NCI-H187 treated with DMSO at 0.1 percent for 48 hours (cell line): ENCODE measurements around the gene TSHZ2.

ENCODE experiments used
- DNase-seq: peaks from one replicate; lab custom pipeline; 2025; lab: John Stamatoyannopoulos, UW

TSHZ2 gene, protein sequence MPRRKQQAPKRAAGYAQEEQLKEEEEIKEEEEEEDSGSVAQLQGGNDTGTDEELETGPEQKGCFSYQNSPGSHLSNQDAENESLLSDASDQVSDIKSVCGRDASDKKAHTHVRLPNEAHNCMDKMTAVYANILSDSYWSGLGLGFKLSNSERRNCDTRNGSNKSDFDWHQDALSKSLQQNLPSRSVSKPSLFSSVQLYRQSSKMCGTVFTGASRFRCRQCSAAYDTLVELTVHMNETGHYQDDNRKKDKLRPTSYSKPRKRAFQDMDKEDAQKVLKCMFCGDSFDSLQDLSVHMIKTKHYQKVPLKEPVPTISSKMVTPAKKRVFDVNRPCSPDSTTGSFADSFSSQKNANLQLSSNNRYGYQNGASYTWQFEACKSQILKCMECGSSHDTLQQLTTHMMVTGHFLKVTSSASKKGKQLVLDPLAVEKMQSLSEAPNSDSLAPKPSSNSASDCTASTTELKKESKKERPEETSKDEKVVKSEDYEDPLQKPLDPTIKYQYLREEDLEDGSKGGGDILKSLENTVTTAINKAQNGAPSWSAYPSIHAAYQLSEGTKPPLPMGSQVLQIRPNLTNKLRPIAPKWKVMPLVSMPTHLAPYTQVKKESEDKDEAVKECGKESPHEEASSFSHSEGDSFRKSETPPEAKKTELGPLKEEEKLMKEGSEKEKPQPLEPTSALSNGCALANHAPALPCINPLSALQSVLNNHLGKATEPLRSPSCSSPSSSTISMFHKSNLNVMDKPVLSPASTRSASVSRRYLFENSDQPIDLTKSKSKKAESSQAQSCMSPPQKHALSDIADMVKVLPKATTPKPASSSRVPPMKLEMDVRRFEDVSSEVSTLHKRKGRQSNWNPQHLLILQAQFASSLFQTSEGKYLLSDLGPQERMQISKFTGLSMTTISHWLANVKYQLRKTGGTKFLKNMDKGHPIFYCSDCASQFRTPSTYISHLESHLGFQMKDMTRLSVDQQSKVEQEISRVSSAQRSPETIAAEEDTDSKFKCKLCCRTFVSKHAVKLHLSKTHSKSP (N-terminal part only)

DNA sequence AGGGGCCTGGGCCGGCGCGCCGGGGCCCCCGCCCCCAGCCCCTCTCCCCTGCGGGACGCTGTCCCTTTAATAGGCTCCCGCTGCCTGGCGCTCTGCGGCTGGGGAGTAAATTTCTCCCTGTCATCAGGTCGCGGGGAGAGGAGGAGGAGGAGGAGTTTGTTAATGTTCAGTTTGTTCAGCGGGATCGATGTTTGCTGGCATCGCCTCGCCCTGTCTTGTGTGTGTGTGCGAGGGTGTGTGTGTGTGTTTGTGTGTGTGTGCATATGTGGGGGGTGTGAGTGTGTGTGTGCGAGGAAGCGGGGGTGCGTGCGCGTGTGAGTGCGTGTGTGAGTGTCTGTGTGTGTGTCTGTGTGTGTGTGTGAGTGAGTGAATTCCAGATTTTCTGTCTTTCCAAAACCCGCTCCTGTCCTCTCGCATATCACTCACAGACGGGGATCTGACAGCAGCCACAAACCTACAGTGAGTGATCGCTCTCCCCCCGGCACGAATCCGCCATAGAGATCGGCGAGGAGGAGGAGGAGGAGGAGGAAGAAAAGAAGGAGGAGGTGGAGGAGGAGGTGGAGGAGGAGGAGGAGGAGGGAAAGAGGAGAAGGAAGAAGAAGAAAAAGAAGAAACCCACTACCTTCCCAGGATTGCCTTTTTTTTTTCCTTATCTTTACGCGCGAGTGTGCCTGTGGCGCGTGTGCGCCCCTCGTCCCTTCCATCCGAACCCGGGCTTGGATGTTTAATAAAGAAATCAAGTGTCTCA lies at the start of gene TSHZ2:
Gene TSHZ2 (plus strand): TSS at position 169 of the 748 bp plus-strand sequence. CDS start 936 bp downstream, outside the sequence.
- DNase-seq = no peak

DNA sequence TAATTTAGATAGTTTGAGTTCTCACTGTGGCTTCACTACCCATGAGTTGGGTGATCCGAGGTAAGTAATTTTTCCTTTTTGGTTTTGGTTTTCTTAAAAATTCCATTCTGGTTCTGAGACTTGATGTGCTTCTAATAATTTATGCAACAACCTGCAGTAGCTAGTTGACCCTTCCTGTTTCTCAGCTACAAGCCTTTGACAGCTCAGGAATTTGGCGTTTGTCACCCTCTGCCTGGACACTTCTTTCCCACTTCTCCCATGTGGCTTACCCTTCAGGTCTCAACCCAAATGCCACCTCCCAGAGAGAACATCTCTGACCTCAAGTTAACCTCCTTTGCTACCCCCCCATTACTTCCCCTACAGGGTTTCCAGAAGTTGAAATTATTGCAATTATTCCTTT lies 49.7 kb upstream of the TSHZ2 start:
- no peak for DNase-seq

DNA sequence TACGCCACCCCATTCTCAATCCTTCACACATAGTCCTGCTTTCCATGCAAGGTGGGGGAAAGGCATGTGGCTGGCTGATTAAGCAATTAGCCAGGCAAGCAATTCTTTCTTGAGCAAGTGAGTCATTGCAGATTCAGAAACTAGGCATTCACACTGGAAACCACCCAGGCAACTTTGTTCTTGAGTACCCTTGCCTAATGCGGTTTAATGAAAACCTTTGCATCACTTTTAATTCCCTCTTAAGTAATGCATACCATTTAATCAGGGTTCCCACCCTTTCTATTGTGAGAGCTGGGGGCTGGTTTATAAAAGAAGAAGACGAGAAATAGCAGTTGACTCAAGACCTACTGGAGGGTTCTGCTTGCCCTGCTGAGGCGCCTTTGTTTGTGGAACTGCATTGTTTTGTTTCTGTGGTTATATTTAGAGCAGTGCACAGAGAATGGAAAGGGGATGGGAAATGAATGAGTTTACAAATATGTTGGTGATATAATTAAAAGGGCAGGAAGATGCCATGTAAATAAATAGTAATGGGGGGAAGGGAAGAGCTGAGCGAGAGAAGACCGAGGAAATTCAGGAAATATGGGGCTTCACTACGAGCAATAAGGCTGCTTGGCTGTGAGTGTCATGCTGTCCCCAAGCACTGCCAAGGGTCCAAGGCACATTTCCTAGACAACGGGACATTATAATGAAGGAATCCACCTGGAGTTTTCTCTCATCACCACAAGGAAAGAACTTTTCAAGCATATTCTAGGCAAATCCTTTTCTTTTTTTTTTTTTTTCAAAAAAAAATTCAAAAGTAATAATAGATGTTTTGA lies 48.8 kb upstream of the TSHZ2 start:
- no peak for DNase-seq

DNA sequence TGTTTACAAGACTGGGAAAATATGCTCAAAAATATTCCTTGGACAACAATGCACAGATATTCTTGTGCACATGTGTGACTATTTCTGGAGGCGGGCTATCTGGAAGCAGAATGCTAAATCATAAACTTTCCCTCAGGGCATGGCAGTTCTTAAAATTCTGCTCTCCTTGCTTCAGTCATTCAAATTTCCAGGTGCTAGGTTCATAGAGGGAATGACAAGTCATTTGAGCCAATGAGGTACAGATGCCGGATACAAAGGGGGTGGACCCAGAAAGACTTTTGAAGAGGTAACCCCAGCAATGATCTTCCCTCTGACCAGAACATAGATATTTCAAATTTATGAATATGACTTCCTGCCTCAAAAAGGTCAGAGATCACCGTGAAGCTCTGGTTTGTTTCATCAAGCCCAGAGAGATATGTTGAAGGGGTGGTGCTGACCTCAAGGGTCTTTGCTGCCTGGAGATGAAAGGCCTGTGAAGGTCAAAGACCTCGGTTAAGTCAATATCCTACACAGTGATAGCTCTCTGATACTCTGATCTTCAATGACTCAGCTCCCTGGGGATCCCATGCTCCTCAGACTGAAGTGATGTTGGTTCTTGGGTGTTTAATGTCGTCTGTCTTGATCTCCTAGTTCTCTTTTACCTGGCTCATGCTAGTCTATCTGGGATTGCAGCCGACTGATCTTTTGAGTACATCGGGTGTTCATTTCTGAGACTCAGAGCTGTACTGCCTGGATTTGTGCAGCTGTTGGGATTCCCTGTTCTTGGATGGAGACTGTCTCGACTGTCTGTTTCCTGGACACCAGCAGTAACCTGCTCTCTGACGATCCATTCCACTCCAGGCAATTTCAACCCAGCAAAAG lies 47.5 kb upstream of the TSHZ2 start:
- DNase-seq = no peak

DNA sequence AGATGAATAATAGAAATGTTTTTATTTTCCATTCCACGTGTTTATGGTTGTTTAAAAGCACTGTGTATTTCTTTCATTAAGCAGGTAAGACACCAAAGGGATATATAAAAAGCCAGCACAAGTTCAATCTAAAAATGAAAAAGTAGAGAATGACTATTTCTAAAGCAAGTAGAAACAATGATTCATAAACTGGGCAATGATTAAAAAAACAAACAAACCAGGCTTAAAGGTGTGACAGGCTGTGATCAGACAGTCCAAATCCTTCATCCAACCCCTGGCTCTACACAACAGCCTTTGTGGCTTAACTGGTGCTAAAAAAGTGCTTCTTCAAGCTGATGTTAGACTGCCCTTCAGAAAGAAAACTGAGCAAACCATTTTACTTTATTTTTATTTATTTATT lies 45.7 kb upstream of the TSHZ2 start:
- no peak for DNase-seq

DNA sequence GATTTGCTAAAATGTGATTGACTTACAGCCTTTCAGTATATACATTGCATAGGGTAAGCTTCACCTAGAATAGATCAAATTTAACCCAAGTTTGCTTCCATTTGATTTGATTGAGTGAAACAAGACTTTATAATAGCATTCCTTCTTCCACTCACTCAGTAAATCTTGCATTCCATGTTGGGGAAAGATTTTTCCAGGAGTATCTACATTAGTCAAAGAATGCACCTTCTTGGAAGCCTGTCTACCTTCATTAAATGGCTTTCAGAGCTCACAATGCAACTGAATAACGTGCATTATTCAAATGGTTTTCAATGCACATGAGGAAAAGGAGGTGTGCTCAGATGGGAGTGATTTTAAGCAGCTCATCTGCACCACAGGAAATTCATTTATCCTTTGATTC lies 38.3 kb upstream of the TSHZ2 start:
- DNase-seq = no peak

DNA sequence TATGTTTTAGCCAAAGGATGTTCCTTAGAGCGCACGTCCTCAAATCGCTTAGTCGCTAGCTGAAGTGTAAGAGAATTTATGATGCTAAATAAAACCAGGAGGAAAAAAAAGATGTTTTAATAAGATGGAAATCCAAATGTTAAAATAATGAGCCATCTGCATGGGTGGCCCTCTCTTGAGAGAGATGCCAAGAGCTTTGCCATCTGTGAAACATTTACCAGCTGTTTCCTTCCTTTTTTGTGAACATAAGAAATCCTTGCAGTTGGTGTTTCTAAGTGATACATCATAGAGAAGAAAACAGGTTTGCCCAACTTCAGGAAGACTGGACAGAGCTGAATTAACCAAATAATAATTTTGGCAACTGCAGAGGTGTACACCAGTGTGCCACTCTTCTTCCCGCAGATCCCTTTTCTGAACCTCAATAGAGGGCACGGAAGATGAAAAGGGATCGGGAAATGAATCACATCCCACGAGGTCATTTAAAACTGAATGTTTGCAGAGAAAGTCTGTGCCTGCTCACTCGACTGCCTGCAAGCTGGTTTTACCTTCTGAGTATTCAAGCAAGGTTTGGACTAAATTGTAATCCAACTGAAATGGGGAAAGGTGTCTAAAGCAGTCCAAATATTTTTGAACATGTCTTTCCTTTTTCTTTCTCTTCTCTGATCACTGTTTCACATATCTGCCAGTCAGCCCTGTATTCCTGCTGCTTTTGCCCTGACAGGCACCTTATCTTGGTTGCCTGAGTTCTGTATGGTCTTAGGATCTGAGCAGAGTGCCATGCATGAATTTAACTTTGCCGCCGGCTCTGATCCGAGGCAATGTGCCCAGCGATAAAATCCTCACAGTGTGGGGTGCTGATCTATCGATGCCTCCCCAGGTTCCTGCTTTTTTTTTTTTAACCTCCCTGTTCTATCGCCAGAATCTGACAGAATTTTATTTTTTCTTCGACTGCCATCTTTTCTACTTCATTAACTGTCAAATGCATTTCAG lies 35.5 kb upstream of the TSHZ2 start:
- no peak for DNase-seq

DNA sequence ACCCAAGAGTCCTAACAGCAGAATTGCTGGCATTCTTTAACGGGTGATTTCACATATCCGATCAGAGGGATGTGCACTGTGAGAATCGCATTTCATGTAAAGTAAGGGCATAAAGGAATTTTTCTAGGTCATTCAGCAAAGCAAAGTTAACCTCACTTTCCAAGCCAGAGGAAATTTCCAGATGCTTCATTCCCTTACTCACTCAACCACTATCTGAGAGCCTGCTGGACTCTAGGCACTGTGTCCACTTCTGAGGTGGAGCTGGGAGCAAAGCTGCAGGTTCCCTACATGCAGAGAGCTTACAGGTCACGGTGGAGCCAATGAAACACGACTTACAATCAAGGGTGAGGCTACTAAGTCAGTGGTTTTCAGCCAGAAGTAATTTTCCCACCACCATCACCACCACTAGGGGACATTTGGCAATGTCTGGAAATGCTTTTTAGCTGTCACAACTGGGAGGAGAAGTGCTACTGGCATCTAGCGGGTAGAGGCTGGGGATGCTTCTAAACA lies 34.5 kb upstream of the TSHZ2 start:
- no peak for DNase-seq

DNA sequence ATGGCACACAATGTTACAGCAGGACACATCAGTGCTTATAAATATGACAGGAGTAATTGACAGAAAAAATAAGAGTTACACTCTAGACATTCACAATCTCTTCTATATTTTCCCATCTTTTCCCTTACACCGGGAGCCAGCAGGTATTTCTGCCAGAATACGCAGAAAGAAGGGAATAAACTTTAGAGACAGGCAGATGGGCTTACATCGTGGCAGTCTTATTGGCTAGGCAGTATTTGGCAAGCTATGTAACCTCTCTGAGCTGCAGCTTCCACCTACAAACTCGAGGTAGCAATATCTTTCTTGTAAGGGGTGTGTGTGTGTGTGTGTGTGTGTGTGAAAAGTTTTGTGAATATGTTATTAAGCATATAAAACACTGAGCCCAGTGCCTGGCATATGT lies 33.0 kb upstream of the TSHZ2 start:
- no peak for DNase-seq

DNA sequence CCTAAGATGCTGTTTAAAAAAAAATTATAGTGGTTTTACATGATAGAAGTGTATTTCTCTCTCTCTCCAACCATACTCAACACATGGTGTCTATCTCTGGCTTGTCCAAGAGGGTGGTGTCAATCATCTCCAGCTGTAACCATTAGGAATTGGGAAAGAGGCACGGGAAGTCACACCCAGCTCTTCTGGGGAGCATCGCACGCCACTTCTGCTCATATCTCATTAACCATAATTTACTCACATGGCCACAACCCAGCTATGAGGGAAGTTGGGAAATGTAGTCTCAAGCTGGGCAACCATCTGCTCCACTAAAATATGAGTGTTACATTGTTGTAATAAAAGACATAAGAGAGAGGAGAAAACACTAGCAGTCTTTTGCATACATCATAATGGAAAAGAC lies 30.4 kb upstream of the TSHZ2 start:
- DNase-seq = peak; percentile 16

DNA sequence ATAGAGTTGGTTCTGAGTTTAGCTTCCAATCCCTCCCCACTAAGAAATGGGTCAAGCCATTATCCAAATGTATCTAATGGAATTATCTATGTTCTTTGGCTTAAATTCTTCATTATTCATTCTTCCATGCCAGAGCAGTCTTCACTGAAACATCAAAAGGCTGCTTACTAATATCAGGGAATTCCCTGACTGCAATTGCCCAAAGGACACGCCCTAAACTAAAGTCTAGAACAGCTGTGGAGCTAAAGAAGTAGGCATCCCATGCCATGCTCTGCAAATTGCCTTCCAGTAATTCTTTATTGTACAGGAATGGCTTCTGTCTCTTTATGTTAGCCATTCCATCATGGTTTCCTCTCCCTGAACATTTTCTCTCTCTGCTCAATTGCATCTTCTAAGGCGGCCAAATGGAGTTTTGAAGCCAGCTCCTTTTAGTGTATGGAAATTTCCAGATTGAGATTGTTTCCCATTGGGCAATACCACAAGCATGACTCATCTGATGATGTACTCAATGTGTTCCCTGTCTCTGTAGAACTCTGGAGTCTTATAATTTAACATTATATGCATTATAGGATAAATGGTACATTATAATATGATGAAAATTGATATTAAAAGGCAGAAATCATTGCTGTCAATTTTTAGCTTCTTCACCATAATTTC lies 28.8 kb upstream of the TSHZ2 start:
- DNase-seq = no peak

DNA sequence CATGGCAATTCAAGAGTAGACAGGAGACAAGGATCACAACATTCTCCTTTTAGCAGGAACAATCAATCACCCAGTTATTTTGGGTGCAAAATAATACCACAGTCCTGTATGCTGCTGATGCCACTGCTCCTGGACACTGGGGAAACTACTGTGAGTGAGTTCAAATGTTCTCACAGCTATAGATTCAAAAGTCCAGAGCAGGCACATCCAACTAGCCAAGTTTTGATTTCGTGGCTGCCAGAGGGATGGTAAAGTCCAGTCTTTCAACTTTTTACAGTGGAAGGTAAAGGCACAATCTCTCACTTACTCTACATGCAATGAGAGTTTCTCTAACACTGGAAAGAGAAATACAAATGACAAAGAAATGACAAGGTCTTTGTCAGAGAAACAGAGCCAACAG lies 26.9 kb upstream of the TSHZ2 start:
- DNase-seq = no peak

DNA sequence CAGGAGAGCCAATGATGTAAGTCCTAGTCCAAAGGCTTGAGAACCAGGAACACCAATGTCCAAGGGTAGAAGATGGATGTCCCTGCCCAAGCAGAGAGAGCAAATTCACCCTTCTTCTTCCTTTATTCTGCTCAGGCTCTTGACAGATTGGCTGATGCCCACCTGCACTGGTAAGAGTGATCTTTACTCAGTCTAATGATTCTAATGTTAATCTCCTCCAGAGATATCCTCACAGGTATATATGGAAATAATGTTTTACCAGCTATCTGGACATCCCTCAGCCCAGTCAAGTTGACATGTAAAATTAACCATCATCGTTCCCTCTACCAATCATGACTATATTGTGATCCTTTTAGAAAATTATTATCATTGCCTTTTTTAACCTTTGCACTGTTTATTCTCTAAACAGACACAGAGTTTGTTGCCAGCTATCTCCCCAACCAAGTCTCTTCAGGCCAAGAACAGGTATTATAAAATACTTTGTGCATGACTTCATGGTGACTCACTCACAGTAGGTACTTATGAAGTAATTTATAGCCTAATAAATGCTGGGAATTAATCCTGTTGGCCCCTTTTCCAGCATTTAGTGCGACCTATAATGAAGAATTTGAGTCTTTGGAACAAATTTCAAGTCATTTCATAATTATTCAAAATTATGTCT lies 26.2 kb upstream of the TSHZ2 start:
- DNase-seq = no peak

DNA sequence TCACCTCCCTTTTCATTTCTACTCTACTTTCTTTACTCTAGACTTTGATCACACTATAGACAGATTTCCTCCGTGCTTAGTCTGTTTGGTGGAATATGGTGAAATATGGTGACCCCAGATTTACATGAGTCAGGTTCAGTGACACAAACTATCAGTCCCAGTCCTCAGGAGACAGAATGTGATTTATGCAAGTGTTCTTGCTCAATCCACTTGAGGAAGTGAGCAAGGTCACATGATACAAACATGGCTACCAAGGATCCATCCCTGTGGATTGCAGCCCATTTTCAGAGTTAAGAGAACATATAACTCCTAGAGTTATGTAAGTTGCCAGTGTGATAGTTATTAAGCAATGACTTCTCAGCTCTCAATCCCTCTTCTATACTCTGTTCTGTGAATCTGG lies 23.7 kb upstream of the TSHZ2 start:
- no peak for DNase-seq

DNA sequence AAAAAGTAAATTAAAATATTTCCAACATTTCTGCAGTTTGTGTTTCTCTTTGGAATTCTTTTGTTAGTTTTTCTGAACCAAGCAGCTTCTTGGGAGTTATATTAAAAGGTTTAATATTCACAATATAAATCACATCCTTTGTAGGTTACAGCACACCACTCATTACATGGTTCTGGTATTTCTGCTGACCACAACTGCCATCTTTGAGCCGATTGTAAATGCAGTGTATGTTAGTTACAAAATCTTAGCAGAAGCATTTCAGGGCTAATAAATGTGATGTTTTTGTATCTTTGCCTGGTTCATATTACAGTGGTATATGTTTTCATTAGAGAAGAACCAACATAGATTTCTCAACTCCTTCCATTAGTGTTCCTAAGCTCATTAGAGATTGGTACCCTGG lies 19.1 kb upstream of the TSHZ2 start:
- DNase-seq = no peak

DNA sequence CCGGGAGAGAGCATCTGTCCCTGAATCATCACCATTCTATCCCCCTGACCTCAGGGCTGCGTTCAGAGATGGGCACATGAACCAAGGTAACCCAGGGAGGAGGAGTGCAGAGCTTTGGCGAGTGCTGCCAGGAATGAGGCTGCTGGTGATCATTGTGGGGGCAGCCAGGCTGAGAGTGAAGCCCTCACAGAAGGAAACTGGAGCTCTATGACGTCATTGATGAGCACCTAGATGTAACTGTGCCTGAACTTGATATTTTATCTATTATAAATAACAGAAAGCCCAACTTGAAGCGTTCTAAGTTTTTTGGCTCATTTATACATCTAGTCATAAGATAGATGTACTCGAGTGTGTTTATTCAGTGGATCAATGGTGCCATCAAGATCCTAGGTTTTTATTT lies 17.3 kb upstream of the TSHZ2 start:
- no peak for DNase-seq

DNA sequence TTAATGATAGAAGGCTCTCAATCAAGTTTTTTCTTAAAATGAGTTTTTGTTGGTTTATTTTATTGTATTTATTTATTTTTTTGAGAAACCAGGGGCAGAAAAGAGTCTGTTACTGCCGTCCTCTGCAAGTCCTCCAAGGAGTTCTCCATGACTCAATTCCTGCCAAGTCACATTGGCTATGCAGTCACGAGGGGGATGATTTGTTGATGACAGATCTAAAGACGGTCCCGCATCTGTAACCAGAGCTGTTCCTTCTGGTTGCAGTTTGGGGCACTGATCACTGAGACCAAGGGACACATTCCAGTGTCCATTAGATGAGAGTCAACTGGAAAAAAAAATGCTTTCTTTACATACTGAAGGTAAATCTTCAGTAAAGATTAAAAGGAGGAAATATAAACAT lies 13.9 kb upstream of the TSHZ2 start:
- DNase-seq = no peak

DNA sequence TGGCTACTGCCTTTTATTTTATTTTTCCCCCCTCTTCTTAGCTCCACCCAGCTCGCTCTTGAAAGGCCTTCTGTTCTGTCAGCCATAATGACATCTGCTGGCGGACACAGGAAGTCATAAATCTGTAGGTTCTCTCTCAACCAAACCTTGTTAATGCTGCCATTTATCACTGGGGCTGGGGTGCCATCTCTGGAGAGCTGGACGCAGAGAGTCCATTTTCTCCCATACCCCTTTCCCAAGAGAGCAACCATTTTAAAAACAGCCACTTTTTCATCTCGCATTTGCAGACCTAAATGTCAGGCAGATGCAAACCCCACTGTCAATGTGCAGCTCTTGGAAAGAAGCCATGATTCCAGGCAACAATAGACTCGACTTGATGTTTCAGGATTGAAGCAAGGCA lies 13.0 kb upstream of the TSHZ2 start:
- peak; percentile 83 for DNase-seq
